ES-I3 (cell line): Measurements from ENCODE around the gene MEGF11.

Experiments
- H3K36me3 ChIP-seq: 2 replicates; pipeline ENCODE4 v1.6.1; 2013; ENCODE audit warnings: mild to moderate bottlenecking, low read length, control low read depth, moderate library complexity; ENCODE audit not compliant: insufficient read depth
- H3K4me1 ChIP-seq: 2 replicates; pipeline ENCODE4 v1.6.1; 2013; ENCODE audit warnings: mild to moderate bottlenecking, control low read depth, low read length; ENCODE audit not compliant: insufficient read depth
- H3K9ac ChIP-seq: 2 replicates; pipeline ENCODE4 v1.6.1; 2013; ENCODE audit warnings: low read depth, mild to moderate bottlenecking, low read length, moderate library complexity
- H3K9me3 ChIP-seq: 2 replicates; pipeline ENCODE4 v1.6.1; 2013; ENCODE audit warnings: mild to moderate bottlenecking, low read length, moderate library complexity; ENCODE audit not compliant: control insufficient read depth, insufficient read depth

MEGF11 gene

DNA sequence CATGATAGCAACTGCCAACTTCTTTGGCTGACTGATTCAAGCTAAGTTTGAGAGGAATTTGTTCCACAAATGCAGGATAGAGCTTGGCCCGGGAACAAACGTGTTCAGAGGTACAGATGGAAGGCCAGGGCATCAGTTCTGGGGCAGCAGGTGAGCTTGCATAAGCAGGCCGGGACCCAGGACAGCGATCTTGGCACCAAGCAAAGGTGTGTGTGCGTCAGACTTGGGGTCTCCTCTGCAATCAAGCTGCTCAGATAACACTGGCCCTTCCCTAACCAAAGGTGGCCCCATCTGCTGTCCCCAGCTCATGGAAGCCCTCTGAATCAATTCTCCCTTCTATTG is 155.6 kb downstream of the MEGF11 start:
- Histone ChIP-seq H3K9ac (no peak overlapping the region), H3K36me3 (no peaks in the 10 kb centered on the region), H3K9me3 (no peaks in the 10 kb centered on the region), H3K4me1 (peaks cover 8% of the 10 kb centered on the region; the same call in 1 of the 2 replicates)

- no peaks in the 10 kb centered on the region for H3K9me3 ChIP-seq
- no peak overlapping the region for H3K9ac ChIP-seq
- no peaks in the 10 kb centered on the region for H3K36me3 ChIP-seq
- peaks cover 8% of the 10 kb centered on the region; the same call in 1 of the 2 replicates for H3K4me1 ChIP-seq
Observed at GRCh38 chr15:66097151-66098021, 156.2 kb downstream of the MEGF11 start.

- H3K4me1 ChIP-seq = peaks cover 8% of the 10 kb centered on the region; the same call in 1 of the 2 replicates
- no peak overlapping the region for H3K9ac ChIP-seq
- H3K36me3 ChIP-seq = no peaks in the 10 kb centered on the region
- H3K9me3 ChIP-seq = no peaks in the 10 kb centered on the region
Observed at GRCh38 chr15:66096688-66097058, 156.9 kb downstream of the MEGF11 start.

DNA sequence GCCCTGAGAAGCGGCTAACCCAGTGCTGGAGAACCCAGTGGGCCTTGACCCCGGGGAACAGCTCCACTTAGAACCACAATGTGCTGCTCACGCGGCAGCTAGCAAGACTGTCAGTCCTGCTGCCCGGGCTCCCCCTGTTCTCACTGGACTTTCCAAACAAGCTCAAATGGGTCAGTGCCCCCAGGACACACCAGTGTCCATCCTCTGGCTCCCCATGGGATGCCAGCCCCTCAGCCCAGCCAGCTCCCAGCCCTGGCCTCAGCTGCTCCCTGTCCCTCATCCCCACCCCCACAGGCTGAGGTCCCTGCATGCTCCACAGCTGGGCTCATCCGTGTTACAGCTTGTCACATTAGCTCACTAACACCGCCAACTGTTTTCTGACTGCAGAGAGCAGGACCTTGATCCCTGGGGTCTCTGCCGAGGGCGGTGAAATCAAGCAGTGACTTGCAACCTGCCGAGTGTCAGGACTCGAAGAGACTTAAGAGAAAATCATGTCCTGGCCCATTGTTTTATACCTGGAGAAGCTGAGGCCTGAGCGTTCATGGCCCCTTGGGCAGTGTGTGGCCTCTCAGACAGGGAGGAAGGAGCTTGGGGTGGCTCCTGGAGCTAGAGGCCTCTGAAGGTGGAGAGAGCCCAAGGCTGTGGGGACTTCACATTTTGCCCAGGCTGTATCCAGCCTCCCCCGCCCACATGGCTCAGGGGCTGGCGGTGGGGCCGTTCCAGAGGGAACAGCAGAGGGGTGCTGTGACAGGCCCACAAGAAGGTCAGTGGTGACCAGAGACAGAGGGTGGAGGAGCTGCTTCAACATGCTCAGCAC is 157.5 kb downstream of the MEGF11 start:
- no peaks in the 10 kb centered on the region for H3K9me3 ChIP-seq
- no peaks in the 10 kb centered on the region for H3K36me3 ChIP-seq
- H3K4me1 ChIP-seq = peaks cover 8% of the 10 kb centered on the region; the same call in 1 of the 2 replicates
- no peak overlapping the region for H3K9ac ChIP-seq

- H3K36me3 ChIP-seq = no peaks in the 10 kb centered on the region
- peaks cover 3% of the 10 kb centered on the region; the same call in 1 of the 2 replicates for H3K4me1 ChIP-seq
- H3K9me3 ChIP-seq = no peaks in the 10 kb centered on the region
- H3K9ac ChIP-seq = no peak overlapping the region
Observed at GRCh38 chr15:66094331-66094730, 159.2 kb downstream of the MEGF11 start.

DNA sequence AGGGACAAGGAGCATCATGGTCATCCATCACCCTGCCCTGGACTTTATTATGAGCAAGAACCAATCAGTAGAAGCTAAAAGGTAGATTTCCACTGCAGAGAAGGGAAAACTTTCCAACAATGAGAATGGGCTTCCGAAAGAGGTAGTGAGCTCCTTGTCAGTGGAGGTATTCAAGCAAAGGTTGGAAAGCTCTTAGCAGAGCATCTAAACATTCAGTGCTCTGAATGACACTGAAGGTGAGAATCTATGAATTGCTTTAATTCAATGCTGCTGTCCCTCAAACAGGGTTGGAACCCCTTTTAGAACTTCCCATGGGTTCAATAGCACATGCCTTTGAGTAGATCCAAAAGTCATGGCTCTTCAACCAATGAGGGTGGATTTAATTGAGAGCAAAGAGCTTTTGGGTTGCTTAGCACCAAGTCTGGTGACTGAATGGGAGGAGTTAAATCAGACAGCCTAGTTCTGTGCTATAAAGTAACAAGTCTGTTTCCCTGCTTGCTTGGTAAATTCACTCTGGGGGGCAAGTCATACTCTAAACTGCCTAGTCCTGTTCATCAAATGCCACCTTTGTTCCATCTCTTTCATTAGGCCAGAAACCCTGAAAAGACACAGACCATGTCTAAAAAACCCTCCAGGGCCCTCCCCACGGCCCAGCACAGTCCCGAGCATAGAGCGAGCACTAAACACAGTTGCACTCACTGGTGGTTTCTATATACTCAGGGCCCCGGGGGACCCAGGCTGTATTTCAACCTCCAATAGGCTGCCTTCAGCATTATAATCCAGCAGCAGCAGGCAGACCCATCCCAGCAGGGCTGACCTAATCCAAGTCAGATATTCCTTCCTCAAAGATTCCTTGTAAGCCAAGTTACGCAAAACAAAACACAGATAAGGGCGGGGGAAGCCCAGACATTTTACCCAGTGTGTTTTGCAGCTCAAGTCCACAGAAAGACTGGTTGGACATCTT is 161.2 kb downstream of the MEGF11 start:
- no peaks in the 10 kb centered on the region for H3K36me3 ChIP-seq
- H3K9me3 ChIP-seq = no peaks in the 10 kb centered on the region
- no peak overlapping the region for H3K9ac ChIP-seq
- peaks cover 3% of the 10 kb centered on the region; the same call in 1 of the 2 replicates for H3K4me1 ChIP-seq

DNA sequence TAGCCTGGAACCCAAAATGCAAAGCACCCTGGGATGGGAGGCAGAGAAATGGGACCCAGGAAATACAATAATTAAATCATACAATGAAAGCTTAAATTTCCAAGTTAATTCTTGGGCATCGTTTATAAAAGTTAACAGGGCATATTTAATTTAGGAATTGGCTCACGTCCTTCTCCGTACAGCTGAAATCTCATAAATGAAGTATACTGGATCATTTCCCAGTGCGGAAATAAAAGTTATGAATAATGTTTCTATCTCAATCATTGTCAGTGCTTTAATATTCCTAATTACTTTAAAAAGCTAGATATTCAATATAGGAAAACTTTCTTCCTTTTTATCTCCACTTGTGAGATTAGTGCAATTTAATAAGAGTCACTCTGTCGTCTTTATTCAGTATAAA is 164.0 kb downstream of the MEGF11 start:
- Histone ChIP-seq H3K4me1 (no peaks in the 10 kb centered on the region; the same call in 1 of the 2 replicates), H3K9me3 (no peaks in the 10 kb centered on the region), H3K36me3 (no peaks in the 10 kb centered on the region), H3K9ac (no peak overlapping the region)

DNA sequence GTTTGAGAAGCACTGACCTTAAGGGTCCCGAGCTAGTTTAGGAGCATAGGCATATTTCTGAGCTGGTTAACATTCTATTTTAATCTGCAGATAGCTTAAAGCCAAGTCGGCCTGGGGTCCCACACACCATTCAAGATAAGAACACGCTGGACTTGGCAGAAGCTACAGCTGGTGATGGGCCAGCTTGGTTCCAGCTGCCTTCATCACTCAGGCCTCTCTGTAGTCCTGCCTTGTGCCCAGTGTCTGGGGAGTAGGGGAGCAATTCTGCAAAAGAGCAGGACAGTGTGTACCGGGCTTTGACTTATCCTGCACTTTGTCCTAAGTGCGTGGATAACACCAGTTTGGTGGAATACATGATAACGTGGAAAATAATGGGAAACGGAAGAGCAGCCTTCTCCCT is 164.5 kb downstream of the MEGF11 start:
- H3K9ac ChIP-seq = no peak overlapping the region
- H3K4me1 ChIP-seq = no peaks in the 10 kb centered on the region; the same call in 1 of the 2 replicates
- H3K9me3 ChIP-seq = no peaks in the 10 kb centered on the region
- no peaks in the 10 kb centered on the region for H3K36me3 ChIP-seq

DNA sequence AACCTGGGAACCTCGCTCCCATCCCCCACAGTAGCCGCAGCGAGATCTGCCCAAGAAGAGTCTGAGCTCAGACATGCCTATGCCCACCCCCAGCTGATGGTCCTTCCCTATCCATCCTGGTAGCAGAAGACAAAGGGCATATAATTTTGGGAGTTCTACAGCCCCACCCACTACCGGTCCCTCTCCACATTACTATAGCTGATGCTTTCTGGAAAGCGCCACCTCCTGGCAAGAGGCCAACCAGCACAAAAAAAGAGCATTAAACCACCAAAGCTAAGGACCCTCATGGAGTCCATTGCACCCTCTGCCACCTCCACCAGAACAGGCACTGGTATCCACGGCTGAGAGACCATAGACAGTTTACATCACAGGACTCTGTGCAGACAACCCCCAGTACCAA is 168.4 kb downstream of the MEGF11 start:
- no peaks in the 10 kb centered on the region for H3K36me3 ChIP-seq
- H3K9ac ChIP-seq = no peak overlapping the region
- H3K9me3 ChIP-seq = no peaks in the 10 kb centered on the region
- H3K4me1 ChIP-seq = peaks cover 9% of the 10 kb centered on the region; the same call in 1 of the 2 replicates

DNA sequence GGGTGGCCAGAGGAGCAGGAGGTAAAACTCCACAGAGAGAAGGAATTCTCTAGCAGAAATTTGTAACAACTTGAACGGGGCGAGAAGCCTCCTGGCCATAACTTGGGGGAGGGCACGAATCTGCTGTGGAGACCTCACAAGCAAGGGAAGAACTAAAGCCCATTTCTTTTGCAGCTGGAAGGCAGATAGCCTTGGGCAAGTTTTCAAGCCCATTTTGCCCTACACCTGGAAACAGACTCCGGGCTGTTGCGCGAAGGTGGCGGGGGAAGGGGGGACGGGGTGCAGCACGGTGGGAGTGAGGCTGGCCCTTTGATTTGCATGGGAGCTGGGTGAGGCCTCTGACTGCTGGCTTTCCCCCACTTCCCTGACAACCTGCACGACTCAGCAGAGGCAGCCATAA is 168.8 kb downstream of the MEGF11 start:
- Histone ChIP-seq H3K36me3 (no peaks in the 10 kb centered on the region), H3K9ac (no peak overlapping the region), H3K4me1 (peaks cover 9% of the 10 kb centered on the region; the same call in 1 of the 2 replicates), H3K9me3 (no peaks in the 10 kb centered on the region)

- Histone ChIP-seq H3K9ac (no peak overlapping the region), H3K36me3 (no peaks in the 10 kb centered on the region), H3K9me3 (no peaks in the 10 kb centered on the region), H3K4me1 (peaks cover 9% of the 10 kb centered on the region; the same call in 1 of the 2 replicates)
Observed at GRCh38 chr15:66080717-66081398, 172.7 kb downstream of the MEGF11 start.

GRCh38 chr15:66078929-66079275 is 174.6 kb downstream of the MEGF11 start:
- Histone ChIP-seq H3K36me3 (no peaks in the 10 kb centered on the region), H3K4me1 (peaks cover 9% of the 10 kb centered on the region; the same call in 1 of the 2 replicates), H3K9me3 (no peaks in the 10 kb centered on the region), H3K9ac (no peak overlapping the region)

GRCh38 chr15:66078196-66078928 is 175.2 kb downstream of the MEGF11 start:
- H3K9ac ChIP-seq = no peak overlapping the region

More at GRCh38 chr15:66078196-66078928, 175.2 kb downstream of the MEGF11 start:
- H3K36me3 ChIP-seq = no peaks in the 10 kb centered on the region
- H3K9me3 ChIP-seq = no peaks in the 10 kb centered on the region
- peaks cover 11% of the 10 kb centered on the region for H3K4me1 ChIP-seq
